GM12801 (cell line): ENCODE results near the gene GCNT2.

ENCODE experiments used
- TF ChIP-seq, protein P1 (sequence below): IDR thresholded peaks from one replicate; pipeline ENCODE4 v1.5.1; 2011; ENCODE audit warnings: control low read depth; ENCODE audit not compliant: insufficient read length; ENCODE audit errors: extremely low read depth

Gene GCNT2

DNA sequence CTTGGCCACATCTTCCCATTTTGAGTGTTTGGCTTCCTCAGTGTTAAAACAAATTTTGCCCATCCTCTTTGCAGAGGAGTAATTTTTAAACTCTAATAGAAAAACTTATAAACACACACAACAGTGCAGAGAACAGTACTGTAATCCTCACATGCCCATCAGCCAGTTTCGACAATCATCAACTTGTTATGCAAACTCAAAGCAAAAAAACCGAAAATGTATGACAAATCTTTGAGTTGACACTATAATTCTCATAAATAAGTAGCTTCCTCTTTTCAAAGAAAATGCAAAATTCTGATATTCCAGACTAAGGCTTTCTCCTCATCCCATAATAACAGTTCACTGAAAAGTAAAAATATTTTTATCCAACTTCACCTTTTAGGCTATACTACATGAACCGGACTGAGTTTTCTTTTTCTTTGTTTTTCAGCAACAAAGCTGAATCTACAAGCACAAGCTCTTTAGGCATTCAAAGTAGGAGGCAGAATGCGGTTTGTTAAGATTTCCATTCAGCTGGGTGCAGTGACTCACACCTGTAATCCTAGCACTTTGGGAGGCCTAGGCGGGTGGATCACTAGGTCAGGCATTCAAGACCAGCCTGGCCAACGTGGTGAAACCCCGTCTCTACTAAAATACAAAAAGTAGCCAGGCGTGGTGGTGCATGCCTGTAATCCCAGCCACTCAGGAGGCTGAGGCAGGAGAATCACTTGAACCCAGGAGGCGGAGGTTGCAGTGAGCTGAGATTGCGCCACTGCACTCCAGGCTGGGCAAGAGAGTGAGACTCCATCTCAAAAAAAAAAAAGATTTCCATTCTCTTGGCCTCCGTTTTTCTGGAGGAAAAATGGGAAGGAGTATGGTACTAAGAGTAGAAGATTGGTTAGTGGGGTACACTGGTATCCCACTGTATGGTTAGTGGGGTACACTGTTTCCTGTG, 74.8 kb downstream of the GCNT2 start:
- TF ChIP-seq, protein P1, sequence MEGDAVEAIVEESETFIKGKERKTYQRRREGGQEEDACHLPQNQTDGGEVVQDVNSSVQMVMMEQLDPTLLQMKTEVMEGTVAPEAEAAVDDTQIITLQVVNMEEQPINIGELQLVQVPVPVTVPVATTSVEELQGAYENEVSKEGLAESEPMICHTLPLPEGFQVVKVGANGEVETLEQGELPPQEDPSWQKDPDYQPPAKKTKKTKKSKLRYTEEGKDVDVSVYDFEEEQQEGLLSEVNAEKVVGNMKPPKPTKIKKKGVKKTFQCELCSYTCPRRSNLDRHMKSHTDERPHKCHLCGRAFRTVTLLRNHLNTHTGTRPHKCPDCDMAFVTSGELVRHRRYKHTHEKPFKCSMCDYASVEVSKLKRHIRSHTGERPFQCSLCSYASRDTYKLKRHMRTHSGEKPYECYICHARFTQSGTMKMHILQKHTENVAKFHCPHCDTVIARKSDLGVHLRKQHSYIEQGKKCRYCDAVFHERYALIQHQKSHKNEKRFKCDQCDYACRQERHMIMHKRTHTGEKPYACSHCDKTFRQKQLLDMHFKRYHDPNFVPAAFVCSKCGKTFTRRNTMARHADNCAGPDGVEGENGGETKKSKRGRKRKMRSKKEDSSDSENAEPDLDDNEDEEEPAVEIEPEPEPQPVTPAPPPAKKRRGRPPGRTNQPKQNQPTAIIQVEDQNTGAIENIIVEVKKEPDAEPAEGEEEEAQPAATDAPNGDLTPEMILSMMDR, result no peak

DNA sequence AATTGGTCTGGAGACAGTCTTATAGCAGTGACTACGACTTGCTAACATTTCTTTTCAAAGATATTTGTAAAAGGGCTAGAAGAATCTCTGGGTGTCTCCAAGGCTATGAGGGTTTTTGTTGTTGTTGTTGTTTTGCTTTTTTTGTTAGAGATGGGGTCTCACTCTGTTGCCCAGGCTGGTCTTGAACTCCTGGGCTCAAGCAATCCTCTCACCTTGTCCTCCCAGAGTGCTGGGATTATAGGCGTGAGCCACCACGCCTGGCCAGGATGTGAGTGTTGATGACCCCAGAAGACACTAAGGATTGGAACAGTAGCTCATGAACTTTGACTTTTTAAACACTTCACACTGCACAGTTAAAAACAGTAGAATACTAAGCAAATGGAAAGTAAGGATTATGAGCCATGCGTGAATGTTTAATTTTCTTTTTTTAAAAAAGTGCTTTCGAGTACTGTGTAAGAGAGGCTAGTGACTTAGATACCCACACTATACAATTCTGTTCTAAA, 76.4 kb downstream of the GCNT2 start:
- TF ChIP-seq, protein P1, result no peak

DNA sequence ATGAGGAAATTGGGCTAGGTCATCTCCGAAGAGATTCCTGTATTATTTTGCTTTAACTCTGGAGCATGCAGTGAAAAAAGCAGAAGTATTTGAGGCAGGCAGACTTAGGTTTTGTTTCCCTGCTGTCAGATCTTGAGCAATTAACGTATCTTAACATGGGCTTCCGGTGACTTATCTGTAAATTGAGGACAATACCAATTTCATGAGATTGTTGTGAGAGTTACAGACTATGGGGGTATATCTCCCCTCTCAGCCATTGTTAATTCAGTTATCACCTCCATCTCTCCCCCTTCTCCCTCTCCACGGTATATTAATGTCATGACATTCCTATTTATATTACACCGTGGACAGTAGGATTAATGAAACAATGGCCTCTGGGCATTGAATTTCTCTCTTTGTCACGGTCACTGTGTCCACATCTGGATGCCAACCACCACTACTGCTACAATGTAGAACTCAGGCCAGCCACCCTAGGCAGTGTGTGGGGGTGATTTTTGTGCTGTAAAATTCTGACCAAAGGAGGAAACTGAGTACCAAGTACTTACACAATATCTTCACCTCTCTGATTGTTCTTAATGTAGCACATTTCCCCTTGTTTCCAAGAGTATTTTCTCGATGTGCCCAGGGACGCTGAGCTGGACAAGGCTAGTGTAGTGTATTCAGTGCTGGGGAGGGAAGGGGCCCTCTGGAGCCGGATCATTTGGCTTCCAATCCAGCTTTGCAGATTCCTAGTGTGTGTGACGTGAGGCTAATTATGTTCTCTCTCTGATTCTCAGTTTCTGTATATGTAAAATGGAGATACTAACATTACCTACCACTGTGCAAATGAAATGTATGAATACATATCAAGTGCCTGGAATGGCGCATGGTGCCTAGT, 77.2 kb downstream of the GCNT2 start:
- TF ChIP-seq, protein P1, result no peak

DNA sequence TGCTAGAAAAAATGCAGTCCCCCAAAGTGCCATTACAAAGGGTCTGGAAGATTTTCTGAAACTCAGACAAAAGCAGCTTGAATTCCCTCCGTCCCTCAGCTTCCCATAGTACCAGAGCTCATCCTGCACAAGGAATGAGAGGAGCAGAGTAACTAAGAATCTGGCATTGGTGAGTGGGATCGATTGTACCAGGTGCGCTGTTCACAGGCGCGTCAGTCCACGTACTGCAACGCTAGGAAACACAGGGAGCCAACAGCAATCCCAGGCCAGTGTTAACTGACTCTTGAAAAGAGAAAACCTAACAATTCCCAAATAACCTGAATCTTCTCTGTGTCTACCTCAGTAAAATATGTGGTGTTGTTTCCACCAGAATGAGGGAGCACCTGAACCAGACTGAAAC, 77.9 kb downstream of the GCNT2 start:
- TF ChIP-seq, protein P1, result no peak

DNA sequence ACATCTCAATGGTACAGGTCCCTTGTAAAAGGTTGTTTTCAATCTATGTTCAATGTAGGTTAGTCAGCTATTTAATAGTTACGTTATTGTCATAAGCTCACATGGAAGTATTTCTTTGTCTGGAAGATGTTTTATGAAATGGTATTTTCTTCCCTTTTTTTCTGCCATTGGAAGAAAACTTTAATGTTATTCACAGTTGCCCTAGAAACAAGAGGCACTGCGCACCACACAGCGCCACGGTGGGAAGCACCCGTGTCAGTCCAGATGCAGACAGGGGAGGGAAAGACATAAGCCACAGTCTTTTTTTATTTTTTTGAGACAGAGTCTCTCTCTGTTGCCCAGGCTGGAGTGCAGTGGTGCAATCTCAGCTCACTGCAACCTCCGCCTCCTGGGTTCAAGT, 82.1 kb downstream of the GCNT2 start:
- TF ChIP-seq, protein P1, result no peak

DNA sequence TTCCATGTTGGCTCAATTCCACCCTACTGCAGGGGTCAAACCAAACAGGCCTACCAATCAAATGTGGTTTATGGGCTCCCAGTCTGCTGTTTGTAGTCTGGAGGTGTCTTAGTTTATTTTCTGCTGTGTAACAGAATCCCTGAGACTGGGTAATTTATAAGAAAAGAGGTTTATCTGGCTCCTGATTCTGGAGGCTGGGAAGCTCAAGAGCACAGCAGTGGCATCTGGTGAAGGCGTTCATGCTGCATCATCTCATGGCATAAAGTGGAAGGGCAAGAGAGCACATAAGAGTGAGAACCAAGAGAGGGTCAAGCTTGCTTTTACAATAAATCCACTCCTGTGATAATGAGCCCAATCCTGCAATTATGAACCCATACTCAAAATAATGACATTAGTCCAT, 87.9 kb downstream of the GCNT2 start:
- TF ChIP-seq, protein P1, result no peak

DNA sequence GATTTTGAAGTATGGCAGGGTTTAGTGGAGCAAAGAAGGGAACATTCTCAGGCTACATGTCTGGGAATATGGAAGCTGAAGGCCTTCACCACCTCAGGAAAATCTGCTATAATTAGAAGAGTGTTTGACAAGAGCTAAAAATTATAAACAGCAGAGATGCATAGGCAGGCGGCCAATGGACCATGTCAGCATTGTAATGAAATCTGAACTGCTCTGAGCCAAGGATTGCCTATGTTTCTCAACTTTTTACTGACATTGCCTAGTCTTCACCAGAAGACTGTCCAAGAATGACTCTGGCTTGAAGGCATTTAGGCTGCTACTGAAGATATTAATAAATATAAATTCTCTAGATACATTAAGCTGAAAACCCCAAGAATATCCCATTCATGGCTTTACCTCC, 89.1 kb downstream of the GCNT2 start:
- TF ChIP-seq, protein P1, result no peak
